HS-5 (cell line): ENCODE results near the gene ATP8B4.
A peak's percentile ranks its signal among the peaks of the same experiment; 100 is the strongest.
"Not testable (repeated sequence)": the region's sequence is repeated elsewhere in the genome, so short reads cannot be mapped to it uniquely, and the experiment has no call there.

Experiments
- DNase-seq: peaks from one replicate; pipeline ENCODE4 v3.0.0-alpha.2; 2012; ENCODE audit warnings: low read depth

Gene ATP8B4, protein sequence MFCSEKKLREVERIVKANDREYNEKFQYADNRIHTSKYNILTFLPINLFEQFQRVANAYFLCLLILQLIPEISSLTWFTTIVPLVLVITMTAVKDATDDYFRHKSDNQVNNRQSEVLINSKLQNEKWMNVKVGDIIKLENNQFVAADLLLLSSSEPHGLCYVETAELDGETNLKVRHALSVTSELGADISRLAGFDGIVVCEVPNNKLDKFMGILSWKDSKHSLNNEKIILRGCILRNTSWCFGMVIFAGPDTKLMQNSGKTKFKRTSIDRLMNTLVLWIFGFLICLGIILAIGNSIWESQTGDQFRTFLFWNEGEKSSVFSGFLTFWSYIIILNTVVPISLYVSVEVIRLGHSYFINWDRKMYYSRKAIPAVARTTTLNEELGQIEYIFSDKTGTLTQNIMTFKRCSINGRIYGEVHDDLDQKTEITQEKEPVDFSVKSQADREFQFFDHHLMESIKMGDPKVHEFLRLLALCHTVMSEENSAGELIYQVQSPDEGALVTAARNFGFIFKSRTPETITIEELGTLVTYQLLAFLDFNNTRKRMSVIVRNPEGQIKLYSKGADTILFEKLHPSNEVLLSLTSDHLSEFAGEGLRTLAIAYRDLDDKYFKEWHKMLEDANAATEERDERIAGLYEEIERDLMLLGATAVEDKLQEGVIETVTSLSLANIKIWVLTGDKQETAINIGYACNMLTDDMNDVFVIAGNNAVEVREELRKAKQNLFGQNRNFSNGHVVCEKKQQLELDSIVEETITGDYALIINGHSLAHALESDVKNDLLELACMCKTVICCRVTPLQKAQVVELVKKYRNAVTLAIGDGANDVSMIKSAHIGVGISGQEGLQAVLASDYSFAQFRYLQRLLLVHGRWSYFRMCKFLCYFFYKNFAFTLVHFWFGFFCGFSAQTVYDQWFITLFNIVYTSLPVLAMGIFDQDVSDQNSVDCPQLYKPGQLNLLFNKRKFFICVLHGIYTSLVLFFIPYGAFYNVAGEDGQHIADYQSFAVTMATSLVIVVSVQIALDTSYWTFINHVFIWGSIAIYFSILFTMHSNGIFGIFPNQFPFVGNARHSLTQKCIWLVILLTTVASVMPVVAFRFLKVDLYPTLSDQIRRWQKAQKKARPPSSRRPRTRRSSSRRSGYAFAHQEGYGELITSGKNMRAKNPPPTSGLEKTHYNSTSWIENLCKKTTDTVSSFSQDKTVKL

DNA sequence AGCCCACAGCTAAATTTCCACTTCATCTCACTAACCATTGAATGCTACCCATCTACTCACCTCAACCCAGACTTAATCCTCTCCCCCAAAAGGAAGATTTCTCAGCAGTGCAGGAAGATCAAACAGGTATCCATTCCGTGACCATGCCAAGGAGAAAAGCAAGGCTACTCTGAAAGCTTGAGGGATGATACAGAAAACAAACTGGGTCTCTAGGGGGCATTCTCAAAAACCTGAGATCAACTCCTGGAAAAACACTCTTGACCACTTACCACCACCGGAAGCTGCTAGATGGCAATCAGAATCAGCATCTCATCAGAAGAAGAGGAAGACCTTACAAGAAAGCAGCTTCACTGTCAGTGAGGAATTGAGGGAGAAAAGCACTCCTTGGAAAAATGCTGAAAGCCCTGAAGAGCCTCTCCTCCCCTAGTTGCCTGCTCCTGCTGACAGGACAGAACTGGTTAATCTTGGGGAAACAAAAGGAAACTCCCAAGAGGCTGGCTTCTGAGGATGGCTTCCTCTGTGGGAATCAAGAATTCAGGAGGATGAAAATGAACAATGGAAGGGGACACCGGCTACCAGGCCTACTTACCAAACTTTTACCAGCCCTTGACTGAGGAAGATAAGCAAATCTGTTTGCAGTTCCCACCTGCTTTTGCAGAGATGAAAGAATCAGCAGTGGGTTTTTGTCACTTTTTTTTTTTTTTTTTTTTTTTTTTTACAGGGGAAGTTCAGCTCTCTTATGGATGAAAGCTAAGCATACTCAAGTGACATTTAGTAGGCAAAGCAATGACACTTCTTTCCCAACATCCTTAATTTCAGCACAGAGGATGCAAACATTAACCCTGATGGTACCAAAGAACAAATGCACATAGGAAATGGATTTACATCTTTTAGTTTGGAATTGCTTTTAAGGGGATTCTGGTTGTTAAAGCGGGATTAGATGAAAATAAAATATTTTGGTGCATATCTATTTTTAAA is at the start of gene ATP8B4:
Gene ATP8B4 (minus strand): TSS at position 171 of the 978 bp plus-strand sequence. CDS start 12,267 bp downstream, outside the sequence.
- no peak for DNase-seq

- DNase-seq, result no peak
These were observed 49.3 kb upstream of the ATP8B4 start for GRCh38 chr15:50168379-50168778.

DNA sequence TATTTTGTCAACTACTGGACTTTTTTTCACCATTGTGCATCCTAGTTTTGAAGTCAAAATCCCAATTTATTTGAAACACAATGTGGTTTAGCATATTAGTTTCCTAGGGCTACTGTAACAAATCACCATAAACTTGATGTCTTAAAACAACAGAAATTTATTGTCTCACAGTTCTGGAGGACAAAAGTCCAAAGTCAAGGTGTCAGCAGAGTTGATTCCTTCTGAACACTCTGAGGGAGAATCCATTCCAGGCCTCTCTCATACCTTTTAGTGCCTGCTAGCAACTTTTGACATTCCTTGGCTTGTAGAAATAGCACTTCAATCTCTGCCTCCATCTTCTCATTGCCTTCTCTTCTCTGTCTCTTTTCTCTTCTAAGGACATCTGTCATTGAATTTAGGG is 48.1 kb upstream of the ATP8B4 start:
- no peak for DNase-seq

GRCh38 chr15:50166216-50166615 is 47.2 kb upstream of the ATP8B4 start:
- peak; percentile 55 for DNase-seq

DNA sequence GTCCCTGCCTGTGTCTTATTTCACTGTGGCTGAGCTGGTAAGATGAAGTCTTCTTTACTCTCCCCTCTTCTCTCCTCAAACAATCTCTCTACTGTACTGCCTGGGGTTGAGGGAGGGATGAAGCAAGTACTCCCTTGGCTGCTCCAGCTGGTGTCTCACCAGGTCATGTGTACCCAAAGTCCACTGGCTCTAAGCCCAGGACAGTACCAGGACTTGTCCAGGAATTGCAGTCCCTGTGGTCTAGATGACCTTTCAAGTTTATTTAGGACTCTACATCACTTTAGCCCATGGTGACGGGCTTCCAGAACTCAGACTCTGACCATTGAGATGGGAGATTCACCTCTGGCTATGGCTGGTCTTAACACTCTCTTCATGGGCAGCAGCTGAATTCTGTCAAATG is 45.4 kb upstream of the ATP8B4 start:
- DNase-seq, result no peak

DNA sequence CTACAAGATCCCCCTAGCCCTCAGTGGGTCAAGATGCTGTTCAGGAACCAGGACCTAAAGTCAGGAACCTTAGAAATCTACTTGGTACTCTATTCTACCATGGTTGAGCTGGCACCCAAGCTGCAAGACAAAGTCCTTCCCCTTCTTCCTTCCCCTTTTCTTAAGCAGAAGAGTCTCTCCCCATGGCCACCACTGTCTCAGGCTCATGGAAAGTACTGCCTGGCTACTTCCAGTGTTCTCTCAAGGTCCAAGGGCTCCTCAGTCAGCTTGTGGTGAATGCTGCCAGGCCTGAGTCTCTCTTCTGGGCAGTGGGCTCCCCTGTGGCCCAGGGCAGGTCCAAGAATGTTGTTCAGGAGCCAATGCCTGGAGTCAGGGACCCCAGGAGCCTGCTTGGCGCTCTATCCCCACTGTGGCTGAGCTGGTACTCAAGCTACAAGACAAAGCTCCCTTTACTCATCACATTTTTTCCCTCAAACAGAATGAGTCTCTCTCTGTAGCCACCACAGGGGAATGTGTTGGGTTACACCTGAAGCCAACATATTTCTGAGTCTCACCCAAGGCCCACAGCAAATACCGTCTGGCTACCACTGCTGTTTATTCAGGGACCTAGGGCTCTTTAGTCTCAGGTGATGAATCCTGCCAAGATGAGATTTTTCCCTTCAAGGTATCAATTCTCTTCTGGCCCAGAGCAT is 44.8 kb upstream of the ATP8B4 start:
- DNase-seq, result no peak

DNA sequence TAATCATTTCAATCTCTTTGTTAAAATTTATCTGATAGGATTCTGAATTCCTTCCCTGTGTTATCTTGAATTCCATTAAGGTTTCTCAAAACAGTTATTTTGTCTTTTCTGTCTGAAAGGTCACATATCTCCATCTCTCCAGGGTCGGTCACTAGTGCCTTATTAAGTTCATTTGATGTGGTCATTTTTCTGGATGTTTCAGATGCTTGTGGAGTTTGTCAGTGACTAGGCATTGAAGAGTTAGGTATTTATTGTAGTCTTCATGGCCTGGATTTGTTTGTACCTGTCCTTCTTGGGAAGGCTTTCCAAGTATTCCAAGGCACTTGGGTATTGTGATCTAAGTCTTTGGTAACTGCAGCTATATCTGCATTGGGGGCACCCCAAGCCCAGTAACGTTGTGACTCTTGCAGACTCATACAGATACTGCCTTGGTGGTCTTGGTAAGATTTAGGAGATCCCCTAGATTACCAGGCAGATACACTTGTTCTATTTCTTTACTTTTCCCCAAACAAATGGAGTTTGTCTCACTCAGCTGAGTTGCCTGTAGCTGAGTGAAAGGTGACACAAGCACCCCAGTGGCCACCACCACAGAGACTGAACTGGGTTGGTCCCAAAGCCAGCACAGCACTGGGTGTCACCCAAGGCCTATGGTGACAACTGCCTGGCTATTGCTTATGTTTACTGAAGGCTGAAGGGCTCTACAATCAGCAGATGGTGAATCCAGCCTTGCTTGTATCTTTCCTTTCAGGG is 44.1 kb upstream of the ATP8B4 start:
- peak; percentile 42 for DNase-seq

GRCh38 chr15:50158236-50158635 is 39.2 kb upstream of the ATP8B4 start:
- not testable (repeated sequence) for DNase-seq

GRCh38 chr15:50151476-50151875 is 32.4 kb upstream of the ATP8B4 start:
- no peak for DNase-seq

- DNase-seq, result no peak
These were observed 31.8 kb upstream of the ATP8B4 start for GRCh38 chr15:50150851-50151250.

DNA sequence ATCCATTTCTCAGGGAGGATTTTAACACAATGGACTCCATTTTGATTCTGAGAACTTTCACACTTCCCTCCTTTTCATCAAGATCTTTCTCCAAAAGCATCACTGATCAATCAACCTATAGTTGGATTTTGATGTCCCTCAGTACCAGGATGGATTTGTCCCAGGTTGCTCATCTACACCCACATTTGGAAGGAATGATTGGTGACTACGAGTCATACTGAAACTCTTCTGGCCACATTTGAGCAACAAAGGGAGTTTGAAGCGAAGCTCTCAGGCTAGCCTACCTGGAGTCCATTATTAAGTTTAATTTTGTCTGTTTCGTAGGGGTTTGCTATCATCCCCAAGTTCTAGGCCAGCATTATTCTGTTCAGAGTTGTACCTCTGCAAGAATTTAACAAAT is 31.3 kb upstream of the ATP8B4 start:
- DNase-seq, result no peak

GRCh38 chr15:50149090-50149489 is 30.1 kb upstream of the ATP8B4 start:
- no peak for DNase-seq

DNA sequence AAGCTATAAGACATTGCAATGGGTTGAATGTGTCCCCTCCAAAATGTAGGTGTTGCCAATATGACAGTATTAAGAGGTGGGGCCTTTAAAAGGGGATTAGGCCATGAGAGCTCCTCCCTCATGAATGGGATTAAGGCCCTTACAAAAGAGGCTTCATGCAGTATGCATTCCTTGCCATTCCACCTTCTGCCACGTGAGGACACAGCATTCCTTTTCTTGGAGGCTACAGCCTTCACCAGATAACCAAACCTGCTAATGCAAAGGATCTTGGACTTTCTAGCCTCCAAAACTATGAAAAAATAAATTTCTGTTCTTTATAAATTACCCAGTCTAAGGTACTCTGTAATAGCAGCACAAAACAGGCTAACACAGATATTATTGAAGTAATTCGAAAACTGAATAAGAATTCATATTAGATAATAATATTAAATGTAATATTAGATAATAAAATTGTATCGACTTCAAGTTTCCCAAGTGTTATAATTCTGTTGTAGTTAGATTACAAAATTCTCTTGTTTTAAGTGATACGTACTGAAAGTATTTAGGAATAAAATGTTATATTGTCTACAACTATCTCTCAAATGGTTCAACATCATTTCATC is 29.4 kb upstream of the ATP8B4 start:
- no peak for DNase-seq

DNA sequence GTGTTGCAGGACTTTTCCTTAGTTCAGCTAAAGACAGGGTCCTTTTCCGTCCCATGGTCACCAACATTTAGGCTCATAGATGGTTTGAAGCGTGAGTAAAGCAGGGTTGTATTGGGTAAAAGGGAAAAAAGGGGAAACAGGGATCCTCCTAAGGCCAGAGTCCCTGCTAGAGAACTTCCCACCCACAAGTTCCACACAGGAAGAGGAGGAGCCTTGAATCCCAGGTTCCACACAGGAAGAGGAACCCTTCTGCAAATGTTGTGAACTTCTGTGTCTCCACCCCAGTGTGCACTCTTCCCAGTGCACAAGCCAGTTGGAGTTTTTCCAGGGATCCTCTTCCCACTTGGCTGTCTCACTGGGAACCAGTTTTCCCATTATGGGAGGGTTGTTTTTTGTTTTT is 27.6 kb upstream of the ATP8B4 start:
- no peak for DNase-seq

- peak; percentile 81 for DNase-seq
These were observed 26.4 kb upstream of the ATP8B4 start for GRCh38 chr15:50145451-50145872.

- DNase-seq, result no peak
These were observed 25.5 kb upstream of the ATP8B4 start for GRCh38 chr15:50144341-50145120.

DNA sequence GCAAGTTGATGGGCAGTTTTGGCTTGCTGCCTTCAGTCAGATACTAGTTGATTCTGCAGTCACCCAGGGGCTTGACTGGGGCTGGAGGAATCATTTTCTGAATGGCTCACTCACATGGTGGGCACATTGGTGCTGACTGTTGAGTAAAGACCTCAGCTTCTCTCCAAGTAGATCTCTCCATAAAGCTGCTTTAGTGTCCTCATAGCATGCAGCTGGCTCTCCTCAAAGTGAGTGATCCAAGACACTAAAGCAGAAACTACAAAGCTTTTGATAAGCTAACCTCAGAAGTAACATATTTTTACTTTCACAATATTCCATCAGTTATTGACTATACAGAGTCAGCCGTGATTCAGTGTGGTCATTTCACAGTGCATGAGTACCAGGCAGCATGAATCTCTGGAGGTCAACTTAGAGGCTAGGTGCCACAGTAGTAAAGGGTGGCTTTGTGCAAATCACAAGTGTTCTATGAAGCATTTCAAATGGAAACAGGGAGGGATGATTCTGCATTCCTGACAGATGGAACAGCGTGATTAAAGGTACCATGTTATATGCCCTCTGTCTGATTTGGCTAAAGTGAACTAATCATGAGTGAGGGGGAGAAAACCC is 24.3 kb upstream of the ATP8B4 start:
- no peak for DNase-seq

DNA sequence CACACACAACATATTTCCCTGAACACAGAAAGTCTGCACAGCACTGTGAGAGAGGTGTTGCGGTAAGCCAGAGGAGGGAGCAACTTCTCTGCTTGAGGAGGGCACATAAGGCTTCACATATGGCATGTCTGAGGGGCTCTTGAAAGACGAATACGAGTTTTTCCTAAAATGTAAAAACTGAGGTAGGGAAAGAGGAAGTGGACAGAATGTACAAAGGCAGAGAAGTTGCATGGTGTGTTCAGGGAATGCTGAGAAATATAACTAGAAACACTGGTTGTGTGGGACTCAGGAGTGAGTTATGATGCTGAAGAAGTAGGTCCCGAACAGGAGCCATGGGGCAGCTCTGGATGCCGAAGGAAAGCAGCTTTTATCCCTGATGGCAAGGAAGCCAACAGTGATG is 22.8 kb upstream of the ATP8B4 start:
- DNase-seq, result no peak
